Endothelial cell of umbilical vein (primary cell): Measurements from ENCODE around the gene WBP2NL. TPM values are rescaled to one million over a fixed set of nuclear protein-coding genes. Genes with fewer than 3 reads are reported as not detected.

Experiments
- BruUV-seq: library from RNA; stranded (reverse); fragments of 400-500 nt; replicated peaks from 2 replicates; lab custom pipeline; 2021; lab: Mats Ljungman, UMichigan
- CTCF ChIA-PET: fragments of 300-600, 350-600 bp; sonication (Branson Sonifier 250); formaldehyde crosslinking; loops from one replicate; lab custom pipeline; 2021; ENCODE audit warnings: antibody characterized with exemption, inconsistent platforms; lab: Charles Lee
- POLR2A ChIA-PET: fragments of 300-600, 350-600 bp; sonication (Branson Sonifier 250); formaldehyde crosslinking; loops from one replicate; lab custom pipeline; 2021; ENCODE audit warnings: antibody characterized with exemption, inconsistent platforms; lab: Charles Lee
- DNase-seq: peaks from one replicate; pipeline ENCODE4 v3.0.0-alpha.2; 2011; ENCODE audit warnings: low read depth, low spot score
- FAIRE-seq: peaks from 2 replicates; lab custom pipeline; 2011; peaks lifted over from hg19 to GRCh38; lab: Jason Lieb, UNC
- H2AFZ ChIP-seq: 2 replicates; pipeline ENCODE4 v1.6.0; 2012; ENCODE audit warnings: low read depth, low read length, control low read depth, inconsistent platforms
- H3K27ac ChIP-seq: 2 replicates; pipeline ENCODE4 v1.5.1; 2011; ENCODE audit warnings: low read depth, mild to moderate bottlenecking, control low read depth, low read length, moderate library complexity; ENCODE audit not compliant: insufficient read depth
- H3K27me3 ChIP-seq, 2 experiments: 2 replicates each; pipeline versions ENCODE4 v1.6.0 to v1.6.1; 2011; ENCODE audit warnings: low read length in 2 of 2, mixed read lengths in 1 of 2; ENCODE audit not compliant: control insufficient read depth in 2 of 2, insufficient read depth in 2 of 2
- H3K36me3 ChIP-seq, 2 experiments: 2 replicates in 1 of 2; 3 replicates in 1 of 2; pipeline ENCODE4 v1.5.1; 2011; ENCODE audit warnings: low read length in 2 of 2, mild to moderate bottlenecking in 1 of 2, moderate library complexity in 1 of 2; ENCODE audit not compliant: control insufficient read depth in 2 of 2, insufficient read depth in 2 of 2; ENCODE audit errors: extremely low read depth in 1 of 2
- H3K4me1 ChIP-seq: 3 replicates; pipeline ENCODE4 v1.5.1; 2011; ENCODE audit warnings: mild to moderate bottlenecking, low read length; ENCODE audit not compliant: control insufficient read depth, insufficient read depth; ENCODE audit errors: extremely low read depth
- H3K4me2 ChIP-seq: 2 replicates; pipeline ENCODE4 v1.6.1; 2011; ENCODE audit warnings: low read length, control low read depth, mixed read lengths; ENCODE audit not compliant: insufficient read depth
- H3K4me3 ChIP-seq, 3 experiments: fragments of 200-600 bp in 1 of 3; sonication (generic), shearing (Covaris generic) in 1 of 3; replicated peaks in 1 of 3; 2 replicates each; pipeline ENCODE4 v1.5.1; 2011 to 2016; ENCODE audit warnings: control low read depth in 3 of 3, low read length in 3 of 3, mild to moderate bottlenecking in 2 of 3, inconsistent platforms in 1 of 3, low read depth in 1 of 3, moderate library complexity in 1 of 3; ENCODE audit not compliant: insufficient read depth in 1 of 3
- H3K79me2 ChIP-seq: 2 replicates; pipeline ENCODE4 v1.6.0; 2012; ENCODE audit warnings: low read length, inconsistent platforms; ENCODE audit not compliant: control insufficient read depth, insufficient read depth
- H3K9ac ChIP-seq: replicated peaks from 2 replicates; pipeline ENCODE3; 2011; ENCODE audit warnings: low read length, control low read depth; ENCODE audit not compliant: insufficient read depth; ENCODE audit errors: extremely low read depth
- H3K9me1 ChIP-seq: replicated peaks from 3 replicates; pipeline ENCODE4 v1.6.0; 2011; ENCODE audit warnings: mild to moderate bottlenecking, low read length; ENCODE audit not compliant: control insufficient read depth, insufficient read depth; ENCODE audit errors: extremely low read depth
- H3K9me3 ChIP-seq: replicated peaks from 2 replicates; pipeline ENCODE4 v1.5.1; 2012; ENCODE audit warnings: low read length, inconsistent platforms; ENCODE audit not compliant: control insufficient read depth, insufficient read depth
- H4K20me1 ChIP-seq: replicated peaks from 2 replicates; pipeline ENCODE3; 2011; ENCODE audit warnings: mild to moderate bottlenecking, low read length; ENCODE audit not compliant: control insufficient read depth, insufficient read depth; ENCODE audit errors: extremely low read depth
- GATA2 ChIP-seq: IDR thresholded peaks from 2 replicates; pipeline ENCODE4 v1.7.0; 2011; ENCODE audit warnings: low read depth, mild to moderate bottlenecking, moderate library complexity, mixed read lengths, low read length; ENCODE audit not compliant: insufficient read length, insufficient read depth
- MYC ChIP-seq: IDR thresholded peaks from one replicate; pipeline ENCODE4 v1.6.1; 2011; ENCODE audit warnings: mild to moderate bottlenecking, low read depth, low read length
- dilution Hi-C: fragments of 300-500 bp; cut with MboI; formaldehyde crosslinking; loops from one replicate; pipeline ENCODE4 v1.15.0; 2019; ENCODE audit warnings: low sequenced_read_pairs; ENCODE audit not compliant: extremely low pct_ligation_motif_present
- intact Hi-C: fragments of 100-400 bp; cut with micrococcal nuclease; formaldehyde crosslinking; loops from one replicate; pipeline ENCODE4 v1.10.0; 2022
- polyA plus RNA-seq, 4 experiments: library from polyadenylated mRNA; depleted of rRNA in 3 of 4; stranded (reverse) in 3 of 4; unstranded in 1 of 4; fragments of >200 nt; gene quantifications; 2 replicates each; pipeline versions ENCODE4 v1.2.1 to v1.2.3, GENCODE V29; 2011 to 2012; ENCODE audit warnings: missing spikeins in 1 of 4
- total RNA-seq: library from RNA; stranded (reverse); gene quantifications from 2 replicates; pipeline ENCODE4 v1.2.3, GENCODE V29; 2021
- TF ChIP-seq, protein P1 (sequence below), 2 donors: IDR thresholded peaks; 1 replicate in 1 of 2; 2 replicates in 1 of 2; pipeline ENCODE4 v1.5.1; 2011; ENCODE audit warnings: low read length in 2 of 2, mild to moderate bottlenecking in 2 of 2, moderate library complexity in 2 of 2, control low read depth in 1 of 2, inconsistent platforms in 1 of 2, low read depth in 1 of 2; ENCODE audit not compliant: insufficient read depth in 1 of 2; ENCODE audit errors: extremely low read depth in 1 of 2

WBP2NL gene
- total and polyA plus RNA-seq, 2 donors (not counting 3 experiments of a cell fraction or from before 2014, with no cell fraction given) = 0.08 to 0.27 TPM

DNA sequence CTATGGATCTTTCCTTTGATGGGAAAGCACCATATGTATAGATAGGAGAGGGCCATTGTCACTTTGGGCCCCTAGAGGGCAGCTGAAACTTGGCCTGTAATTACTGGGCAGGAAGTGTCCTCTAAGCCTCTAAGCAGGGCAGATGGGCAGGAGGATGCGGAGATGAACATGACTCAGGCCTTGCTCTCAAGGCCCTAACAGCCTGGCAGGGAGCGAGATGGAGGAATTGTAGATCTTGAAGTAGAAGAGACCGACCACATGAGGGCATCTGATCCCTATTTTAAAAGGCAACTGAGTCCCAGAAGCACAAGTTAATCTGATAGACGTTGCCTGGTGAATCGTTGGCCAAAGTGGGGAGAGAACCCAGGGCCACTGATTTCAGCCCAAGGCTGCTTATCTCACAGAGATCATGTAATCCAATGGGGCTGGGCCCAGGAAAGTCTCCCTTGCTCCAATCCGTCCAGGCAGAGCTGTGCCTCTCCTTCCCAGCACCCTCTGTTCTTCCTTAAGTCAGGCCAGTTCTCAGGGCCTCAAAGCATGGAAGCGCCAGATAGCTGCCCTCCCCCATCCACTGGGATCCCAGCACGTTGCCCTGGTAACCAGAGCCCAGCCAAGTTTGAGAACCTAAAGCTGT is 31.9 kb upstream of the WBP2NL start:
- peak; percentile 81 for FAIRE-seq
- dilution Hi-C loops = no loop called here
- no TSS peak for BruUV-seq

DNA sequence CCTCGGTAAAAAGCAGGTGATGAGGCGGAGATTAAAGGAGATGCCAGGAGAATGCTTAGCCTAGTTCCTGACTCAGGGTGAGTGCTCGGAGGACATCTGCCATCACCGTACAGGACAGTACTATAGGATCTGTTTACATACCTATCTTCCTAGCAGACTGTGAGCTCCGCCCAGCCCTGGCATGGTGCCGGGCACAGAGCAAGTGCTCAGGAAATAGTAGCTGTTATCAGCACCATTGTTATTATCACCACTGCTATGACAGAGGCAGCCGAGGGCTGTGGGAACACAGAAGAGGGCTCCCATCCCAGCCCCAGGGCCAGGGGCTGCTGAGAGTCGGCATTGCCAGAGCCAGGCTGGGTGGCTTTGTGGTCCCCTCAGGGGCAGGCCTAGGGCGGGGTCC is 30.0 kb upstream of the WBP2NL start:
- Histone ChIP-seq H3K9me1 (no peaks in the 10 kb centered on the region), H2AFZ (no peak overlapping the region), H3K79me2 (no peaks in the 10 kb centered on the region), H3K4me3 (no peak overlapping the region), H3K27ac (no peak overlapping the region), H3K27me3 (no peaks in the 10 kb centered on the region), H3K36me3 (no peaks in the 10 kb centered on the region), H3K9ac (no peak overlapping the region), H3K4me2 (no peak overlapping the region), H3K9me3 (no peaks in the 10 kb centered on the region), H3K4me1 (peaks cover 4% of the 10 kb centered on the region), H4K20me1 (no peaks in the 10 kb centered on the region)
- DNase-seq (peak; percentile 58), FAIRE-seq (peak; percentile 18)
- TF ChIP-seq GATA2 = peak; percentile 19
- TF ChIP-seq, protein P1, sequence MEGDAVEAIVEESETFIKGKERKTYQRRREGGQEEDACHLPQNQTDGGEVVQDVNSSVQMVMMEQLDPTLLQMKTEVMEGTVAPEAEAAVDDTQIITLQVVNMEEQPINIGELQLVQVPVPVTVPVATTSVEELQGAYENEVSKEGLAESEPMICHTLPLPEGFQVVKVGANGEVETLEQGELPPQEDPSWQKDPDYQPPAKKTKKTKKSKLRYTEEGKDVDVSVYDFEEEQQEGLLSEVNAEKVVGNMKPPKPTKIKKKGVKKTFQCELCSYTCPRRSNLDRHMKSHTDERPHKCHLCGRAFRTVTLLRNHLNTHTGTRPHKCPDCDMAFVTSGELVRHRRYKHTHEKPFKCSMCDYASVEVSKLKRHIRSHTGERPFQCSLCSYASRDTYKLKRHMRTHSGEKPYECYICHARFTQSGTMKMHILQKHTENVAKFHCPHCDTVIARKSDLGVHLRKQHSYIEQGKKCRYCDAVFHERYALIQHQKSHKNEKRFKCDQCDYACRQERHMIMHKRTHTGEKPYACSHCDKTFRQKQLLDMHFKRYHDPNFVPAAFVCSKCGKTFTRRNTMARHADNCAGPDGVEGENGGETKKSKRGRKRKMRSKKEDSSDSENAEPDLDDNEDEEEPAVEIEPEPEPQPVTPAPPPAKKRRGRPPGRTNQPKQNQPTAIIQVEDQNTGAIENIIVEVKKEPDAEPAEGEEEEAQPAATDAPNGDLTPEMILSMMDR (IDR thresholded peaks at IDR 0.05; ENCODE audit: extremely low read depth in 1 of 2, insufficient read depth in 1 of 2, low read depth in 1 of 2, low read length in 2 of 2) = no peak
- intact Hi-C loops = no loop called here
- BruUV-seq = no TSS peak
- ChIA-PET CTCF (interaction anchor here (1.1 to 5.7 kb wide), 7 partner anchors 28 to 505 kb away, joined by 3 to 83 read pairs (median 16); partner anchors contain the start of gene NDUFA6), POLR2A (no interaction called here)
- dilution Hi-C loops = no loop called here

More for the DNA sequence above, 31.9 kb upstream of the WBP2NL start:
- ChIA-PET CTCF (interaction anchor here (0.7 to 5.7 kb wide), 15 partner anchors 11 to 507 kb away, joined by 3 to 83 read pairs (median 4); partner anchors contain the start of genes NAGA and NDUFA6), POLR2A (no interaction called here)
- TF ChIP-seq, protein P1 (IDR thresholded peaks at IDR 0.05; ENCODE audit: extremely low read depth in 1 of 2, insufficient read depth in 1 of 2, low read depth in 1 of 2, low read length in 2 of 2) = peak; percentile 34 to 48
- TF ChIP-seq MYC = no peak
- no peaks in the 10 kb centered on the region for H3K79me2 ChIP-seq
- H3K27me3 ChIP-seq = no peaks in the 10 kb centered on the region
- no peak overlapping the region for H3K4me3 ChIP-seq
- no peak overlapping the region for H2AFZ ChIP-seq
- no peaks in the 10 kb centered on the region for H4K20me1 ChIP-seq
- H3K9ac ChIP-seq = no peak overlapping the region
- H3K27ac ChIP-seq = no peak overlapping the region
- DNase-seq = peak; percentile 72
- no peaks in the 10 kb centered on the region for H3K36me3 ChIP-seq
- H3K9me3 ChIP-seq = no peaks in the 10 kb centered on the region
- intact Hi-C loops = loop anchor here (1.0 to 2.0 kb wide), 4 partner anchors 104 to 471 kb away; partner anchors contain the start of genes NAGA and NDUFA6
- H3K4me1 ChIP-seq = peaks cover 4% of the 10 kb centered on the region
- no peak overlapping the region for H3K4me2 ChIP-seq
- H3K9me1 ChIP-seq = no peaks in the 10 kb centered on the region
